Inflammatory macrophage (primary cell): ENCODE results near the gene U2AF2.

Source experiments
- DNase-seq, 2 donors: peaks; one replicate each; pipeline ENCODE4 v3.0.0-alpha.2; 2020 to 2022

The U2AF2 gene

DNA sequence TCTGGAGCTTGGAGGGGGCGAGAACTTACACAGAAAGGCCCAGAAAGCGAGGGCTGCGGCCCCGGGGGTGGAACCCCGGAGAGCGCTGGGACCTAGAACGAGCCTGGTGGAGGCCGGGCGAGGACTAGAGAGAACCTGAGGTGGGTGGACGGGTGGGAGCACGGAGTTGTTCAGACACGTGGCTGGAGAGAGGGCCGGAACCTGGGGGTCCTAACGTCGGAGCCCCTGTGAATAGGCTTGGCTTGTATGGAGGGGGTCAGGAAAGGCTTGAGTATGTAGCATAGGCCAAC is 11.0 kb upstream of the U2AF2 start:
- DNase-seq, result no peak

DNA sequence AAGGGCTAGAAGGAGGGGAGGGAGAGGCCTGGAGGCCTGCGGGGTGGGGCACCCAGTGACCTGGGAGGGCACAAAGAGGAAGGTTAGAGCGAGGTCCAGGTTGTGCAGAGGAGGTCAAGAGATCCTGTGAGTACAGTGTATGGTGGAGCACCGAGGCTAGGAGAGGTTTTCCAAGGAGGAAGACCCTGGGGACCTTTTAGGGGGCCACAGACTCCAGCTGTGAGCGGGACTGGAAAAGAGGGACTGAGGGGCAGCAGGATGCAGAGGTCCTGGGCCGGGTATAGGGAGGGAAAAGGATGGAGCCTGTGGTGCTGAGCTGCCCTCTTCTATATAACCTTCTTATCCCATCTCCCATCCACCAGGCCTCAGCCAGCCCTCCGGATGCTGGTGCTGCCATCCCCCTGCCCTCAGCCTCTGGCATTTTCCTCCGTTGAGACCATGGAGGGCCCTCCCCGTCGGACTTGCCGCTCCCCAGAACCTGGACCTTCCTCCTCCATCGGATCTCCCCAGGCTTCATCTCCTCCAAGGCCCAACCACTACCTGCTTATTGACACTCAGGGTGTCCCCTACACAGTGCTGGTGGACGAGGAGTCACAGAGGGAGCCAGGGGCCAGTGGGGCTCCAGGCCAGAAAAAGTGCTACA is 10.5 kb upstream of the U2AF2 start:
- no peak for DNase-seq

DNA sequence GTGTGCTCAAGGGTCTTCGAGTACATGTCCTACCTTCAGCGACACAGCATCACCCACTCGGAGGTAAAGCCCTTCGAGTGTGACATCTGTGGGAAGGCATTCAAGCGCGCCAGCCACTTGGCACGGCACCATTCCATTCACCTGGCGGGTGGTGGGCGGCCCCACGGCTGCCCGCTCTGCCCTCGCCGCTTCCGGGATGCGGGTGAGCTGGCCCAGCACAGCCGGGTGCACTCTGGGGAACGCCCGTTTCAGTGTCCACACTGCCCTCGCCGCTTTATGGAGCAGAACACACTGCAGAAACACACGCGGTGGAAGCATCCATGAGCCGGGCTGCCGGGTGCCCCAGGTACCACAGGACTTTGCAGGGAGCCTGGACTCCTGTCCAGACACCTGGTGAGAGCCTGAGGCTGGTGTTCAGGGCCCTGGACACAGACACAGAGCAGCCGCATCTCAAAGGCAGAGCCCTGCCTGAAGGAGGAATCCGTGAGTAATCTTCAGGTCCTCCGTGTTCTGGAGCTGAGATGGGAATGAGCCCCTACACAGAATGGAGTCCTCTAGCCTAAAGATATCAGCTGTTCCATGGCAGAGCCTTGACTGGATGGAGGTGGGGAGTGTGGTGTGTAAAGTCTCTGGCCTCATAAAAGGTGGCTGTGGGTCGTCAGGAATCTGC is 9.9 kb upstream of the U2AF2 start:
- DNase-seq, result no peak

DNA sequence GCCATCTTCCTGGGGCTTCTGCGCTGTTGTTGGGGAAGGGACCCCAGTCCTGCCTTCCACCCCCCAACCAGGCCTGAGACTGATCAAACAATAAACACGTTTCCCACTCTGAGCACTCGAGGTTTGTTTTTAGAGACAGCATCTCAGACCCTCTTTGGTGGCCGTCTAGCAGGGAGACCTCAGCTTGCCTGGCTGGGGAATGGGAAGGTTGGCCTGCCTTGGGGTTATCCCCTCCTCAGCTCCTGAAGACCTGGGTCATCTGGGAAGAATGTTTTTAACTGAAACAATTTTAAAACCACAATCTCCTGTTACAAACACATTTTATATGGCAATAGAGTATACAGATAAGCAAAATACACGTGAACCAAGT is 9.3 kb upstream of the U2AF2 start:
- no peak for DNase-seq

GRCh38 chr19:55646889-55647731 is 7.7 kb upstream of the U2AF2 start:
- DNase-seq, result no peak

- DNase-seq, result peak; percentile 49 to 58
Observed at GRCh38 chr19:55647732-55648584, 6.9 kb upstream of the U2AF2 start, which contains the start of gene CCDC106. TSS of gene CCDC106 (plus strand) at chr19:55648212. CDS start at chr19:55649047, 835 bp downstream.

- DNase-seq, result no peak
Observed at GRCh38 chr19:55648585-55649267, 6.1 kb upstream of the U2AF2 start.

GRCh38 chr19:55649268-55650125 is 5.3 kb upstream of the U2AF2 start:
- no peak for DNase-seq

- no peak for DNase-seq
Observed at GRCh38 chr19:55650126-55650557, 4.7 kb upstream of the U2AF2 start.

DNA sequence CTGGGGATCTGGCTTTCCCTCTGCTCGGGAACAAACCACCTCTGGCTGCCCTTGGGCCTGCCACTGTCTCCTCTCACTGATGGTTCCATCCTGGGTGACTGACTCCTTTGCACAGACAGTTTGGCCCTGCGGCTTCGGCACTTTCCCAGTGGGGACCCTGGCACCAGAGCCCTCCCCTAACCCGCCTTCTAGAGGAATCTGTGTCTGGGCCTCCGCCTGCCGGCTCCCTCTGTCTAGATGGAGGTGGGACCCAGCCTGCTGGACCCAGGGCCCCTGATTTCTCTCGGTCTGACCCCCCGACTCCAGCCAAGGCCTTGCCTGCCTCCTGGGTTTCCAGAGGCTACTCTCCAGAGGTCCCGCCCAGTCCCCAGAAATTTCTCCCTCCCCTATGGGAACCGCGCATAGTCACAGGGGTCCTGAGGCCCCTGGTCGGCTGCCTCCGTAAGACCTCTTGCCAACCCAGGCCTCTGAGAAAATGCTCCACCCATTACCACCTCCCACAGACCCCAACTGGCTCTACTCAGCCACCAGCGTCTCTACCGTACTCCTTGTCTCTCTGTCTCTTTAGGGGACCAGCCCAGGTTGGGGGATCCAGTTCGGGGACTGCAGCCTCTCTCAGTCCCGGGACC is 4.1 kb upstream of the U2AF2 start:
- no peak for DNase-seq

- no peak for DNase-seq
Observed at GRCh38 chr19:55651236-55651635, 3.6 kb upstream of the U2AF2 start.

DNA sequence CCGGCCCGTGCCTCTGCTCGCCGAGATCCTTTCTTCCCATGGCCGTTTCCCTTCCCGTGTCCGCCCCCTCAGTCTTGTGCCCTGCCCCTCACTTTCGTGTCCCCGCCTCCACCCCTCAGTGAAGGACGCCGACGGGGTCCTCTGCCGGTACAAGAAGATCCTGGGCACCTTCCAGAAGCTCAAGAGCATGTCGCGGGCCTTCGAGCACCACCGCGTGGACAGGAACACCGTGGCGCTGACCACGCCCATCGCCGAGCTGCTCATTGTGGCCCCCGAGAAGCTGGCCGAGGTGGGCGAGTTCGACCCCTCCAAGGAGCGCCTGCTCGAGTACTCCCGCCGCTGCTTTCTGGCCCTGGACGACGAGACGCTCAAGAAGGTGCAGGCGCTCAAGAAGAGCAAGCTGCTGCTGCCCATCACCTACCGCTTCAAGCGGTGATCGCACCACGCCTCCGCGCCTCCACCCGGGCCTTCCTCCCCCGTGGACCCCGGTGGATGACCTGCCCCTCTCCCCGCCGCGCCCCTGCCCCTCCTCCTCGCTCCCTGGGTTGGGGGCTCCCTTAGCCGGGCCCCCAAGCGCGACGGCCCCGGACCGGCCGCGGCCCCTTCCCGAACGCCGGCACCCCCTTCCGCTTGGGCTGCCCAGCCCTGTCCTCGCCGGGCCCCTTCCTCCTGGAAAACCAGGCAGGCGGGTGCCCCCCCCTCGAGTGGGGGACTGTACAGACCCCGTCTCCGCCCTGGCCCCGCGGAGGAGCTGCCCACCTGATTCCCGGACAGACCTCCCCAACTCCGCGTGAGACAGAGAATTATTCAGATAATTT is 2.3 kb upstream of the U2AF2 start:
- no peak for DNase-seq

DNA sequence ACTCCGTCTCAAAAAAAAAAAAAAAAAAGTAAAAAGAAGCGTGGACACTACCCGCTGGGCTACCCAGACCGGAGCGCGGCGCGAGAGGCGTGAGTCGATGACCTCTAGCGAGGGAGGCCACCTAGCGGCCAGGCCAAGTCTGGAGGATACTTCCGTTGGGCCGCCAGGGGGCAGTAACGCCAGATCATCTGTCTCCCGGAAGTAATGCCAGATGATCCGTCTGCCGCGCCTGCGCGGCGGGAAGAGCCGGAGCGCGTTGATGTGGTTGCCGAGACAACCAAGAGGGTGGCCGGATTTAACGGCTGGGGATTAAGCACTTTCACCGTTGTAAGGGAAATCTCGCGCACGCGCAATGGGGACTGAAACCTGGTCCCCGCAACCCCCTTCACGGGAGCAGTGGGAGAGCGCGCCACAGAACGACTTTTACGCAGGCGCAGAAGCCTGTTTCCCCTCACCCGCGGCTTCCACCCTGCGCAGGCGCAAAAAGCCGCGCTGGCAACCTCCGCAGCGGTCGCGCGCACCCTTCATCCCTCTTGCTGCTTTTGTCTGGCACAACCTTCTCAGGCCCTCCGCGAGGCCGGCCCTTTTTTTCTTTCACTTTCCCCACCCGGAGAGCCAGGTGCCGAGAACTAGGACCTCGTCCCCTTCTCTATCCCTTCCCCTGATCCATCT is 1.0 kb upstream of the U2AF2 start:
- peak; percentile 99 for DNase-seq

DNA sequence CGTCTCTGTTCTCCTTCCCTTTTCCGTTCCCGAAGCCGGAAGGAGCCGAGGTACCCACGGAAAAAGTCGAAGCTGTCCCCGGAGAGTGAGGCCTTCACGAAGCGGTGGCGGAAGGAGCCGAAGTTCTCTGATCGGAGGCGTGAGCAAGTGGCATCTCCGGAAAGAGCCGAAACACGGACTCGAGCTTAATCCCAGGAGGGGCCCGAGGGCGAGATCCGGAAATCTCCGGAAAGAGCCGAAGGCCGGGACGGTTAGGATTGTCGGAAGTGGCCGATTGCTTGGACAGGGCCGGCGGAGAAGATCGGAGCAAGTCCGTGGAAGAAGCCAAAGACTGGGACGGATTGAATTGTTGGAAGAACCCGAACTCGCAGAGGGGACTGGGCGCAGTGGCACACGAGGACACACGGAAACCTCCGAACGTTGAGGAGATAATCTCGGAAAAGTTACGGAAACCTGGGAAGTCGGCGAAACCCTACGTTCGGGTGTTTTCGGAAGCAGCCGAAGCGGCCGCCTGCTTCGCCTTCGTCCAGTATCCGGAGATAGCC is 440 bp upstream of the U2AF2 start:
- DNase-seq, result peak; percentile 100

- no peak for DNase-seq
Observed at GRCh38 chr19:55655648-55656040, 809 bp downstream of the U2AF2 start.

GRCh38 chr19:55656552-55656951 is 1.7 kb downstream of the U2AF2 start:
- no peak for DNase-seq

DNA sequence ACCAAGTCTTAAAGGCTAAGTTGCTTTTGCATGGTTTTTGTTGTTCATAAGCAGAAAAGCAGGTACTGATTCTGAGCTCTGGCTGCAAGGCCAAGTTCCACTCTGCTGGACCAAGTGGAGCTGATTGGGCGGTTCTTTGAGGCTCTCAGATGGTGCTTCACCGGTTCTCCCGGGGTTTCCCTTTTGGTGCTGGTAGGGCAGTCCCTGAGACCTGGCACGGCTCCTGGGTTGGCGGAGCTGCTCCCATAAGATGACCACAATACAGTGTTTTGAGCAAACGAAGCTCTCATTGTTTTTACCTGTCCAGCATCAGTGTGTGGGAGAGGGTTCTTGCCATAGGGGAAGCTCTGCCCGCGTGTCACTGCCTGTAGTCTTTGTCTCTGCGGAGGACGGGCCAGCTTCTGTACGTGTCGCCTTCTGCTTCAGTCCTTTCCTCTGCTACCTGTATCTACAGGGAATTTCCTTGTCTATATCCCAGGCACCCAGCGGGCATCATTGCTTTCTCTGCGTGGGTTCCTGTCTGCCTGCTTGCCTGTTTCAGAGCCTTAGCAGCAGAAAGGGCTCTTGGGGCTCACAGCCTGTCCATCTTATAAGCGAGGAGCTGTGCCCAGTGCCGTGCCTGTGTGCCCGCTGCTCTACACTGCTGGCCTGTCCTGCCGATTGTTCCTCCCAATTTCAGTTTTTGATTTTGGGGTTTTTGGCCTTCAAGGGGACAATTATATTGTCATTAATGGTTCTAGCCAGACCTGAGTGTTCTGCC is 2.3 kb downstream of the U2AF2 start:
- DNase-seq, result no peak

DNA sequence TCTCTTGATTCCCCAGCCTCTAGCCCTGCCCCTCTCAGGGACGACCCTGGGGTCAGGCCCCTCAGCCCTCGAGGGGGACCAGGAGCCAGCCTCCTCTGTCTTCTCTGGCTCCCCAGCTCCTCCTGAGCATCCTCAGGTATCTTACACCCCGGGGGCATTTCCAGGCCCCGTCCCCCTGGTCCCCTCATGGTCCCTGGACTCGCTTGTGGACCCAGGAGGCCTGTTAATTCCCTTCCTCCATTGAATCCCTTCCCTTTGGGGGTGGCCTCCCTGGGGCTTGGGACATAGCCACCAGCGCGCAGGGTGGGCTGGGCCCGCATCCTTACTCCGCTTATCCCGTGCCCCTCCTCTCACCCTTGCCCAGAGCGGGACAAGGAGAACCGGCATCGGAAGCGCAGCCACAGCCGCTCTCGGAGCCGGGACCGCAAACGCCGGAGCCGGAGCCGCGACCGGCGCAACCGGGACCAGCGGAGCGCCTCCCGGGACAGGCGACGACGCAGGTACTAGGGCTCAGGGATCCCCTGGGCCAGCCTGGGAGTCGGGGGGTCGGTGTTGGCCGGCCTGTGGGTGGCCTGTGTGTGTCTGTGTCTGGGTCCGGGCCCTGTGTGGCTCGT is 4.1 kb downstream of the U2AF2 start:
- no peak for DNase-seq
